Raji (cell line): ENCODE data around the gene GPR108.

Source experiments
- POLR2A ChIP-seq: IDR thresholded peaks from 2 replicates; pipeline ENCODE4 v1.6.1; 2011; ENCODE audit warnings: low read depth, low read length, control low read depth; ENCODE audit not compliant: insufficient read depth

Gene GPR108

GRCh38 chr19:6732803-6733337, 4.5 kb downstream of the GPR108 start:
- no peak for TF ChIP-seq POLR2A

DNA sequence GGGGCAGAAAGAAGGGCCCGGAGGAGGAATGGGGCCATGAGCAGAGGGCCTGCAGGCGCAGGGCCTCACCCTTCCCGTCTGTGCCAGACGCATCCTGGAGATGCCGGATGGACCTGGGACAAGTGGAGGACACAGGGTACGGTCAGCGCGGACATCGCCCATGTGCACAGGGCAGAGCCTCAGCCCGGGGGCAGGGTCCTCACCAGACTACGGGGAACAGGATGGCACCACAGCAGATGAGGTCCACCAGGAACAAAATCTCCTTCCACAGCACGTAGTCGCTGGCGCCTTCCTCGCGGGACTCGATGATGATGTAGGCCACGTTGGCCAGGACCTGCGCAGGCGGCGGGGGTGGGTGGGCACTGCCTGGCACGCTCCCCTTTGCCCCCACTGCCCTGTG, 5.6 kb downstream of the GPR108 start:
- no peak for TF ChIP-seq POLR2A

DNA sequence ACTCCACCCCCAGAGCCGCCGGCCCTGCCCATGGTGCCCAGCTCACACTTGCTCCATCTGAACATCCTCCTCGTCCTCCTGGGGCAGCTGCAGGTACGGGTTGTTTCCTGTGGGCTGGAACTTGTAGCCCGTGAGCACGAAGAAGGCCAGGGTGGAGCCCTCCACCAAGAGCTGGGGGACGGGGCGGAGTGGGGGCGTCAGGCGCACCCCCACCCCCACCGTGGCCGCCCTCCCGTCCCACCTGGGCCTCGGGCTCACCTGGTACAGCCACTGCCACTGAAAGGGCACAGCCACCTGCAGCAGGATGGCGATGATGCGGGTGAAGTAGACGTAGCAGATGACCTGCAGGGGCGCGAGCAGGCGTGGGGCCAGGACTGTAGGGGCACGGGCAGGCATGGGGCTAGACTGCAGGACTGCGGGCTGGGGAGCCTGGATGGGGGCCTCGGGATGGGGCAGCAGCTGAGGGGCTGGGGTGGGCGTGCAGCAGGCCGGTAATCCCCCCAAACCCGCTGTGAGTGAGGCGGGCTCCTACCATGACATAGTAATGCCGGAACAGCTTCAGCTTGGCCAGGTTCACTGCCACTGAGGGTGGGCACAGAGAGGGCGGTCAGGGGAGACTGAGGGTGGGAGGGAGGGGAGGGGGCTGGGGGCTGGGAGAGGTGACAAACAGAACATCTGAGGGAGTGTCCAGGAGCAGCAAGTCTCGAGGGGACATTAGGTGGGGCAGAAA, 6.3 kb downstream of the GPR108 start:
- no peak for TF ChIP-seq POLR2A

DNA sequence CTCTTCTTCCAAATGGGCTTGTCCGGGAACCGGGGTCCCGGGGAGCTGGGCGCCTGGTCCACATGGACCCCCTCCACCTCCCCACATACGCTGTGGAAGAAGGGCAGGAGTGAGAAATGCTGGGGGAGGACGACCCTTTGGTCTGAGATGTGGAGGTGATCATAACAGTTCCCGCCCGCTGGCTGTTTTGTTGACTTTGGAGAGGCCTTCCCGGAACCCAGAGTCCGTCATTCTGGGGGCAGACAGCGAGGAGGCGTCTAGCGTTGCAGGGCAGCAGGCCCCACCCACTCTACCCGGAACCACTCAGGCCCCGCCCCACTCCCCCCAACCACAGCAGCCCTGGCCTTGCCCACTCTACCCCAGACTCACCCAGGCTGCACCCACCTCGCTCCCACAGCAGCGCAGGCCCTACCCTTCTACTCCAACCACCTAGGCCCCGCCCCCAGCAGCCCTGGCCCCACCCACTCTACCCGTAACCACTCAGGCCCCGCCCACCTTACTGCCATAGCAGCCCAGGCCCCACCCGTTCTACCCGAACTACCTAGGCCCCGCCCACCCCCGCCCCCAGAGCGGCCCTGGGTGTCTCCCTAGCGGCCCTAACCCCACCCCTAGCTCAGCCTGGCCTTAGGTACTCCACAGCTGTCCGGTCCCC, 7.1 kb downstream of the GPR108 start:
- no peak for TF ChIP-seq POLR2A

- no peak for TF ChIP-seq POLR2A
Measured at GRCh38 chr19:6729573-6730152, 7.7 kb downstream of the GPR108 start.

- TF ChIP-seq POLR2A: no peak
Measured at GRCh38 chr19:6728346-6728745, 9.0 kb downstream of the GPR108 start.

- TF ChIP-seq POLR2A: no peak
Measured at GRCh38 chr19:6725513-6726231, 11.7 kb downstream of the GPR108 start.

DNA sequence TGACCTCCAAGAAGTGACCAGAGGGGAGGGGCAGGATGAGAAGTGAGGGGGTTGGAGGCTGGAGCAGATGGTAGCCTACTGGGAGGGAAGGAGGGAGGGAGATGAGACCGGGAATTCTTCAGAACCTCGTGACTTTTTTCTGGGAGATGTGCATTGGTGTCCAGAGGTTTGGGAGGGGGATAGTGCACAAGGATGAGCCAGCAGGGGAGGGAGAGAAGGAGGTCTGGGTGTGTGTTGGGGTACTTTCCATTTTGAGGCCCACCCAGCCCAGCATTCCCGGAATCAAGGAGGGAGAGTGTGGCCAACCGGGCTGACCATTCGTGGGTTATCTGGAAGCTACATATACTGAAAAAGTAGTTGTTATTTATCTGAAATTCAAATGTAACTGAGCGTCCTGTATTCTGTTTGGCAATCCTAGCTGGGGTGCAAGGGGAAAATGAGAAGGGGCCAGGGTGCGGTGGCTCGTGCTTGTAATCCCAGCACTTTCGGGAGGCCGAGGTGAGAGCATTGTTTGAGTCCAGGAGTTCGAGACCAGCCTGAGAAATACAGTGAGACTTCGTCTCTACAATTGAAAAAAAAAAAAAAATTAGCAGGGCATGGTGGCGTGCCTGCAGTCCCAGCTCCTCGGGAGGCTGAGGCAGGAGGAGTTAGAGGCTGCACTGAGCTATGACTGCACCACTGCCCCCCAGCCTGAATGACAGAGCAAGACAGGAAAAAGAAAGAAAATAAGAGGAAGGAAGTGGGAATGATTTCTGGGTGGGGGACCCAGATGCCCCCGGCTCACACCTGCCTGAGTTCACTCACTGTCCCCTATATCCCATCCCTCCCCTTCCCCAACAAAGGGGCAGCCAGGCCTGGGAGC, 12.5 kb downstream of the GPR108 start:
- no peak for TF ChIP-seq POLR2A

- TF ChIP-seq POLR2A: no peak
Measured at GRCh38 chr19:6723738-6724137, 13.6 kb downstream of the GPR108 start.

- no peak for TF ChIP-seq POLR2A
Measured at GRCh38 chr19:6723108-6723618, 14.2 kb downstream of the GPR108 start.

- no peak for TF ChIP-seq POLR2A
Measured at GRCh38 chr19:6721773-6722172, 15.6 kb downstream of the GPR108 start.

DNA sequence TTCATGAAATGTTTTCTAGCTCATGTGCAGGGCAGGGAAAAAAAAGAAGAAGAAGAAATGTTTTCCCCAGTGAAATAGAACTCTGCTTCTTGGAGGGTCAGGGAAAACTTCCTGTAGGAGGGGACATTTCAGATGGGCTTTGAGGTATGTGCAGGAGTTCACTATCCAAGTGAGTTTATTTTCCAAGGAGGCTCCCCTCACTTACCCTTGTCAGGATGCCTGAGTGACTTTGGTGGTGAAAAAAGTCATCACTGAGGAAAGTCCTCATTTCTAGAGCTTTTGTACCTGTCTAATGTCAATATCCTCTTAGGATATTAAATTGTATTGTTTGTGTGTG, 16.3 kb downstream of the GPR108 start:
- no peak for TF ChIP-seq POLR2A

GRCh38 chr19:6720369-6721137, 16.8 kb downstream of the GPR108 start, which contains the start of gene C3:
C3 (minus strand) TSS chr19:6720650; CDS start chr19:6720589, 61 bp downstream.
- TF ChIP-seq POLR2A: no peak

DNA sequence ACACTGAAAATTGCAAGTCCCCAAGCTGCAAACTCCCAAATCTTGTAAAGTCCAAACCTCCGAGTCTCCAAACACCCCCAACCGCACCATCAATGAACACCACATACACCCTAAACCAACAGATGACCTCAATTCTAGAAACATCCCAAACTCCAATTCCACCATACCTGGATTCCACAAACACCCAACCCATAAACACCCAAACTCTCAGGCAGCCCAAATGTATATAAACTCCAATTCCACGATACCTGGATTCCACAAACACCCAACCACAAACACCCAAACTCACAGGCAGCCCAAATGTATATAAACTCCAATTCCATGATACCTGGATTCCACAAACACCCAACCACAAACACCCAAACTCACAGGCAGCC, 17.4 kb downstream of the GPR108 start:
- no peak for TF ChIP-seq POLR2A
